Ectodermal cell (in vitro differentiated cells): ENCODE measurements around the gene ASB8.

Experiments used
- H3K27ac ChIP-seq: 2 replicates; pipeline ENCODE4 v1.7.0; 2013; ENCODE audit warnings: mild to moderate bottlenecking, low read depth, low read length; ENCODE audit not compliant: insufficient read depth, poor library complexity, severe bottlenecking
- H3K27me3 ChIP-seq: 2 replicates; pipeline ENCODE4 v1.7.0; 2013; ENCODE audit warnings: mild to moderate bottlenecking, low read length; ENCODE audit not compliant: insufficient read depth, control insufficient read depth, poor library complexity, severe bottlenecking
- H3K36me3 ChIP-seq: one replicate; pipeline ENCODE4 v1.7.0; 2013; ENCODE audit warnings: low read length; ENCODE audit not compliant: control insufficient read depth, insufficient read depth
- H3K4me1 ChIP-seq: one replicate; pipeline ENCODE4 v1.7.0; 2013; ENCODE audit warnings: low read length; ENCODE audit not compliant: control insufficient read depth, insufficient read depth
- H3K4me3 ChIP-seq: 2 replicates; pipeline ENCODE4 v1.7.0; 2013; ENCODE audit warnings: low read depth, low read length, control low read depth; ENCODE audit not compliant: insufficient read depth
- H3K9me3 ChIP-seq: 2 replicates; pipeline ENCODE4 v1.7.0; 2013; ENCODE audit warnings: mild to moderate bottlenecking, low read length, moderate library complexity; ENCODE audit not compliant: control insufficient read depth
- WGBS, 2 experiments: methylation state at CpG; one replicate each; pipeline ENCODE4 v1.1.7; 2013; ENCODE audit warnings: missing lambda C conversion rate in 2 of 2; 5-methylcytosine and 5-hydroxymethylcytosine counted together

Gene ASB8

DNA sequence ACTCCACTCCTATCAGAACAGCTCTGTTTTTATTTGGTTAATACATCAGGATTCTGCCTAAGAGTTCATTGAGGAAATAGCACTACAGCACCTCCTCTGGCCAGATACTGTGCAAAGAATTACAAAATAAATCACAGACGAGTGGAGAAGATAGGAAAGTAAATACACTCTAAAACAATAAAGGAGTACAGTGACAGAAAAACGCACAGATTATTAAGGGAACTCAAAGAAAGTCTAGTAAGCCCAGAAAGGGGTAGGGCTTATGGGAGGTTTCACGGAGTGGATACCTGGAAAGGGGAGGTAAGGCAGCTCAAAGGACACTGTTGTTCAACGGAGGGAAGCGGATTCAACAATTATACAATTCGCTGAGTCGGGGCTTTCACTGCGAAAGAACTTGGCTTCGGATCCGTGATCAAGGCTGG, 40.2 kb upstream of the ASB8 start:
- 2% methylated on average over 9 to 10 of the region's 10 CpGs for WGBS, 2 experiments
- Histone ChIP-seq H3K9me3 (no peaks in the 10 kb centered on the region), H3K4me3 (peak overlapping the region; percentile 51), H3K27ac (peak overlapping the region; percentile 57), H3K27me3 (peaks cover 48% of the 10 kb centered on the region), H3K4me1 (no peaks in the 10 kb centered on the region), H3K36me3 (no peaks in the 10 kb centered on the region)

DNA sequence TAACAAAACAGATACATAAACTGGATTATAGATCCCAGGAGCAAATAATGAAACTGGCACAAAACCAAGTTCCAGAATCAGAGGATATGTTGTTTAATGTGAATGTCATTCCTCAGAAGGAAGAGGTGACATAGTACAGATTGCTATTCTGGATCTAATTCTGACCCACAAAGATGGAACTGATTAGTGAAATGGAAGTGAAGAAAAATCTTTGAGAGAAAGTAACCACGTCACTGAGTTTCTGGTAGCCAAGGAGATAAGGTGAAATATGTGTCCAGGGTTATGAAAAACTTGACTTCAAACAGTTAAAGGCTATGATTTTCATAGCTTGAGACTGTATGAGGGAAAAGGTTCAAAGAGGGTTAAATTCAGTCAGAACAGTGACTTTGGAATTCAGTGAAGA, 37.5 kb upstream of the ASB8 start:
- Histone ChIP-seq H3K36me3 (no peaks in the 10 kb centered on the region), H3K27ac (no peak overlapping the region), H3K9me3 (no peaks in the 10 kb centered on the region), H3K27me3 (peaks cover 61% of the 10 kb centered on the region), H3K4me3 (no peak overlapping the region), H3K4me1 (no peaks in the 10 kb centered on the region)
- WGBS, 2 experiments: 74 to 79% methylated on average over 1 of the region's 1 CpG

GRCh38 chr12:48193623-48194022, 36.3 kb upstream of the ASB8 start:
- no peaks in the 10 kb centered on the region for H3K4me1 ChIP-seq
- 86 to 87% methylated on average over 2 of the region's 2 CpGs for WGBS, 2 experiments
- no peak overlapping the region for H3K4me3 ChIP-seq
- no peaks in the 10 kb centered on the region for H3K9me3 ChIP-seq
- no peak overlapping the region for H3K27ac ChIP-seq
- H3K36me3 ChIP-seq: no peaks in the 10 kb centered on the region
- peaks cover 55% of the 10 kb centered on the region for H3K27me3 ChIP-seq

DNA sequence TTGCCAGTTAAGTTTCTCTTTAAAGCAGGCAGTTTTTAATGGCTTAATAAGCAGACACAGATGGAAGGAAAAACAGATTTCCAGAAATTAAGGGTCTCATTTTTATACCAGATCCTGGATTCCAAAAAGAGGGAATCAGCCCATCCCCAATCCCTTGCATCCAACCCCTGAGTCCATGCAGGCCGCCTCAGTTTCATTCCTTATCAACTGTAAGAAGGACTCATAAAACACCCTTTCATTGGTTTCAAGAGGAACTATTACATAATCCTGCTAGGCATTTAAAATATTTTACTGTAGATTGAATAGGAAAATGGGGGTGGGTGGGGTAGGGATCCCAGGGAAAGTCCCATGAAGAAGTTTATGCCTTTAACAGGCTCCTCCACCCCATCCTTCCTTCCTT, 35.5 kb upstream of the ASB8 start:
- H3K9me3 ChIP-seq: no peaks in the 10 kb centered on the region
- H3K27ac ChIP-seq: no peak overlapping the region
- H3K4me3 ChIP-seq: no peak overlapping the region
- no peaks in the 10 kb centered on the region for H3K4me1 ChIP-seq
- WGBS, 2 experiments: 93 to 94% methylated on average over 1 of the region's 1 CpG
- H3K36me3 ChIP-seq: no peaks in the 10 kb centered on the region
- H3K27me3 ChIP-seq: peaks cover 58% of the 10 kb centered on the region

- no peak overlapping the region for H3K4me3 ChIP-seq
- H3K27me3 ChIP-seq: peaks cover 66% of the 10 kb centered on the region
- H3K27ac ChIP-seq: no peak overlapping the region
- no peaks in the 10 kb centered on the region for H3K9me3 ChIP-seq
- H3K4me1 ChIP-seq: no peaks in the 10 kb centered on the region
- H3K36me3 ChIP-seq: no peaks in the 10 kb centered on the region
These were observed 33.8 kb upstream of the ASB8 start for GRCh38 chr12:48191096-48191495.

DNA sequence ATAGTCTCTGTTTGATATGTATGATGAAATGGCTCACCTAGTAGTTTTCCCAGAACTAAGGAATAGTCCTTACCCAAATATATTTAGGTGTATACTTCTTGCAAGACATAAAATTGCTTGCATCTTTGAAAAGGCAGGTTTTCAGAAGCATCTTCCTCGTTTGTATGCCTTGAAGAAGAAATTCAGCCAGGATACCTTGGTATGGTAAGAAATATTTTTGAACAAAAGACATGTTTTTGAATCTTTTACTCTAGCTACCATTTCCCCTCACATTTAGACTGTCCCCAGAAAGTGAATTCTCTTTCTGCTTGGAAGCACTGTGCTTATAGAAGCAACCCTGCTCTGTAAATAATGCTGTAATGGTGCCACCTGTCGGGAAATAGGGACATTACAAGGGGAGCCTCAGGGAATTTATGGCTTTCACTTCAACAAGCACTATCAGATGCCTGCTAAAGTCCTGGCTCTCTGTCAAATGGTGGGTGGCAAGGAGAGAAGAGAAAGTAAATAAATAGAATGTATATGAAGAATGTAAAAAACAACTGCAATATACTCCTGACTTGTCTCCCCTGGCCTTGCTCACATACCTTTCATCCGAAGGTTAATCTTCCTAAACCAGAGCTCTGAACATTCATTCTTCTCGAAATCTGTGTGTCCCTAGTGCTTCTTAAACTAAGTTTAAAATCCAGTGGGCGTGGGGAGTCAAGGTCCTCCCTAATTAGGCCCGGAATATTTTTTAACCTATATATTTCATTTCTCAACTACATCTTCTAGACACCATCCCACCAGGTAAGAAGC, 32.2 kb upstream of the ASB8 start:
- peaks cover 14% of the 10 kb centered on the region for H3K4me1 ChIP-seq
- H3K27ac ChIP-seq: no peak overlapping the region
- no peaks in the 10 kb centered on the region for H3K36me3 ChIP-seq
- H3K4me3 ChIP-seq: no peak overlapping the region
- H3K9me3 ChIP-seq: no peaks in the 10 kb centered on the region
- WGBS, 2 experiments: 47 to 51% methylated on average over 6 of the region's 6 CpGs
- H3K27me3 ChIP-seq: peaks cover 66% of the 10 kb centered on the region

DNA sequence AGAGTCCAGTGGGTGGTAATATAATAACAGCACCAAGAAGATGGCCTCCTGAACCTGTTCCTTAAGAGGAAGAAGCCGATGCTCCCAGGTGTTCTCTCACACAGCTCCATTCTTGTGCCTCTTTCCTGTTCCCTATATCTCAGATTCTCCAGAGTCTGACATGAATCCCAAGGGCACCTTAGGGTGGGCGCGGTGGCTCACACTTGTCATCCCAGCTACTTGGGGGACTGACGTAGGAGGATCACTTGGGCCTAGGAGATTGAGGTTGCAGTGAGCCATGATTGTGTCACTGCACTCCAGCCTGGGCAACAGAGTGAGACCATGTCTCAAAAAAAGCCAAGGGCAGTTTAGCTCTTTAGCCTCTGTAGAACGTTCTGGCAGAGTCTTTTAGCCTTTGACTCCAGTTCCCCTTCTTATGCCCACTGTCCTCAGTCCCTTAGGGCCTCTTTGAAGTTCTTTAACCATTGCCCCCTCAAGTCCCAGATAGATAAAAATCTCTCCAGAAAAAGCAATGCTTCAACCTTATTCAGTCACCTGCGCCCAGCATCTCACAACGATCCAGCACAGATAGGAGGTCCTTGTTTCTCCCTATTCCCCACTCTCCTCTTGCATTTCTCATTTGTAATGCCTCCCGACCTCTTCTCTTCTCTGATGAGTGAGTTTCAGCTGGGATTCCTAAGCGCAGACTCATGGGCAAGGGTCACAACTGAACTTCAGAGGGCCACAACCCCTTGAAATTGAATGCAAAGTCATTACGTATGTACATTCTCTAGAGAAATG, 30.8 kb upstream of the ASB8 start:
- Histone ChIP-seq H3K27ac (no peak overlapping the region), H3K27me3 (peaks cover 65% of the 10 kb centered on the region), H3K4me3 (no peak overlapping the region), H3K9me3 (no peaks in the 10 kb centered on the region), H3K4me1 (peaks cover 17% of the 10 kb centered on the region), H3K36me3 (no peaks in the 10 kb centered on the region)
- 78 to 82% methylated on average over 9 to 10 of the region's 10 CpGs for WGBS, 2 experiments

DNA sequence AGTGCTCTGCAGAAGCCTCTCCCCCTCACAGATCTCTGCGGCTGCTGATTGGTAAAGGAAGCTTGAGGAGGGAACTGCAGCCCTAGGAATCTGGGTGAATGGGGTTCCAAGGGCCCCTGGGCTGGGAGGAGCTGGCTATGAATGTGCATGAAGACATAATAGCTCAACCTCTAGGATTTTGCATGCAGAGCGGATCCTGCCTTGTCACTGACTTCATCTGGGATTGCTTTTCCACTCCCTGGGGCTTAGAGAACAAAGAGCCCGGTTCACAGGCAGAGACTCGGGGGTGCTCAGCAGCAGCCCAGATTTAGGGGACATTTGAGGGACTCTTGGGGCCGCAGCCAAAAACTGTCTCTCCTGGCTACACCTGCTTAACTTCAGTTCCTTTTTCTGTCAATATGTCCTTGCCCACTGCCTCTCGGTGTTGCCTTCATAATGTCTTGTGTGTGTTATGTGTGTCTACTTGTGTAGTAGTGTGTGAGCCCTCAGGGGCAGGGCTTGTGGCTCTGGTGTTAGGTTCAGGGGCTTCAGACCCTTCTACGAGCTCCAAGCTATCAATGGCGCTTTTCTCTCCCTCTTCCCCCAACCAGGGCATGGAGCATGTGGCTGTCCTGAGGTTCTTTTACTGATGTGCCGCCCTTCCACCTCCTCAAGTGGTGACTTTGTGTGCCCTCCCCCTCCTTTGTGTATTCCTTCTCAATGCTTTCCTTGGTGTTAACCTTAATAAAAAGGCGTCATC, 28.0 kb upstream of the ASB8 start:
- peaks cover 70% of the 10 kb centered on the region for H3K27me3 ChIP-seq
- H3K9me3 ChIP-seq: no peaks in the 10 kb centered on the region
- 49 to 50% methylated on average over 10 of the region's 10 CpGs for WGBS, 2 experiments
- H3K27ac ChIP-seq: no peak overlapping the region
- peak overlapping the region; percentile 72 for H3K4me3 ChIP-seq
- peaks cover 21% of the 10 kb centered on the region for H3K4me1 ChIP-seq
- H3K36me3 ChIP-seq: no peaks in the 10 kb centered on the region

- Histone ChIP-seq H3K27ac (no peak overlapping the region), H3K36me3 (no peaks in the 10 kb centered on the region), H3K4me1 (peaks cover 21% of the 10 kb centered on the region), H3K9me3 (no peaks in the 10 kb centered on the region), H3K27me3 (peaks cover 70% of the 10 kb centered on the region), H3K4me3 (peak overlapping the region; percentile 72)
- WGBS, 2 experiments: 18% methylated on average over 20 of the region's 20 CpGs
These were observed 27.2 kb upstream of the ASB8 start for GRCh38 chr12:48184549-48184922.
